Measurements from ENCODE around the gene TADA2A.

DNA sequence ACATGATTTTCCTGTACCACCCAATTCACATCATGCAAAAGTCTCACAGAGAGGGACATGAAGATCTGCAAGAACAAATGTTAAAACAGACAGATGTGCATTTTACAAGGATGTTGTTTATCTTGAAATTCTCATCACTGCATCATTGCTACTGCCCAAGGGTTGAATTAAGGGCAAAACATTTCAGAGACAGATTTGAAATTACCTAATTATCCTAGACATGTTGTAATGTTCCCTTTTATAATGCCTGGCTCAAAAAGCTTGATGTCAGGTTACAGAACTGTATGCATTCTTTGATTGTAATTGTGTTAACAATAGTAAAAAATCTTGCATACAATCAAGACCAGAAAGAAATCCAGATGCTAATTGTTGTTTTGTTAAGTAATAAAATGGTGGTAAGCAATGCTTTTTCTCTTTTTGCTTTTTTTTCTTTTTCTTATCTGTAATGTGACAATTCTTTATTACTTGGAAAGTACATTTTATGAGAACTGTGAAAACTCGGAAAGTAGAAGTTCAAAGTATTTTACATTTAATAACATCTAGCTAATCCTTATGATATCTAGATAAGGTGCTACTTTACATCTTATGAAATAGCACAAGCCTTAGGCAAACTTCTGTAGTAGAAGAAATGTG, 79.4 kb downstream of the TADA2A start:
- TF ChIP-seq, protein P1, sequence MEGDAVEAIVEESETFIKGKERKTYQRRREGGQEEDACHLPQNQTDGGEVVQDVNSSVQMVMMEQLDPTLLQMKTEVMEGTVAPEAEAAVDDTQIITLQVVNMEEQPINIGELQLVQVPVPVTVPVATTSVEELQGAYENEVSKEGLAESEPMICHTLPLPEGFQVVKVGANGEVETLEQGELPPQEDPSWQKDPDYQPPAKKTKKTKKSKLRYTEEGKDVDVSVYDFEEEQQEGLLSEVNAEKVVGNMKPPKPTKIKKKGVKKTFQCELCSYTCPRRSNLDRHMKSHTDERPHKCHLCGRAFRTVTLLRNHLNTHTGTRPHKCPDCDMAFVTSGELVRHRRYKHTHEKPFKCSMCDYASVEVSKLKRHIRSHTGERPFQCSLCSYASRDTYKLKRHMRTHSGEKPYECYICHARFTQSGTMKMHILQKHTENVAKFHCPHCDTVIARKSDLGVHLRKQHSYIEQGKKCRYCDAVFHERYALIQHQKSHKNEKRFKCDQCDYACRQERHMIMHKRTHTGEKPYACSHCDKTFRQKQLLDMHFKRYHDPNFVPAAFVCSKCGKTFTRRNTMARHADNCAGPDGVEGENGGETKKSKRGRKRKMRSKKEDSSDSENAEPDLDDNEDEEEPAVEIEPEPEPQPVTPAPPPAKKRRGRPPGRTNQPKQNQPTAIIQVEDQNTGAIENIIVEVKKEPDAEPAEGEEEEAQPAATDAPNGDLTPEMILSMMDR (conservative IDR thresholded peaks at IDR 0.05; ENCODE audit: low read length), result no peak
- TF ChIP-seq EZH2phosphoT487 (IDR thresholded peaks at IDR 0.05; ENCODE audit: borderline replicate concordance), result no peak

All from Loucy (cell line).